Activated CD4-positive, alpha-beta memory T cell treated with anti-CD3 and anti-CD28 coated beads, Interleukin-2, amount 10 ng/mL, durations not matched to agents 7 days and 5 days (primary cell): Measurements from ENCODE around the gene RBPJL. TPM values are rescaled to one million over a fixed set of nuclear protein-coding genes. Genes with fewer than 3 reads are reported as not detected.
"Not testable (repeated sequence)": the region's sequence is repeated elsewhere in the genome, so short reads cannot be mapped to it uniquely, and the experiment has no call there.

Experiments
- CTCF ChIA-PET: fragments of 350-600 bp; sonication (Branson Sonifier 250); formaldehyde crosslinking; loops from one replicate; lab custom pipeline; 2021; ENCODE audit warnings: antibody characterized with exemption, inconsistent platforms; lab: Charles Lee
- POLR2A ChIA-PET: fragments of 350-600 bp; sonication (Branson Sonifier 250); formaldehyde crosslinking; loops from one replicate; lab custom pipeline; 2021; ENCODE audit warnings: antibody characterized with exemption; lab: Charles Lee
- DNase-seq: peaks from one replicate; pipeline ENCODE4 v3.0.0-alpha.2; 2020
- H3K27ac Mint-ChIP-seq: one replicate; pipeline ENCODE4 v1.8.0; 2021; ENCODE audit warnings: mild to moderate bottlenecking, mixed read lengths
- H3K27me3 Mint-ChIP-seq: one replicate; pipeline ENCODE4 v1.8.0; 2021; ENCODE audit warnings: mixed read lengths
- H3K36me3 Mint-ChIP-seq: one replicate; pipeline ENCODE4 v1.8.0; 2021; ENCODE audit warnings: low read depth, mixed read lengths
- H3K4me1 Mint-ChIP-seq: one replicate; pipeline ENCODE4 v1.8.0; 2021; ENCODE audit warnings: mixed read lengths
- H3K4me3 Mint-ChIP-seq: one replicate; pipeline ENCODE4 v1.8.0; 2021; ENCODE audit warnings: mild to moderate bottlenecking, mixed read lengths
- H3K9me3 Mint-ChIP-seq: one replicate; pipeline ENCODE4 v1.8.0; 2021; ENCODE audit warnings: mixed read lengths
- total RNA-seq, 2 experiments: library from RNA; stranded (reverse); gene quantifications; one replicate each; pipeline ENCODE4 v1.2.3, GENCODE V29; 2021

The RBPJL gene
- total RNA-seq, 2 experiments from 2014 or later, result not detected

- Mint-ChIP-seq H3K27ac (peak within 1 kb of the TSS; percentile 67), H3K4me1 (peaks cover 48% of the 10 kb centered on the region), H3K36me3 (peaks cover 4% of the 10 kb centered on the region), H3K9me3 (no peaks in the 10 kb centered on the region), H3K4me3 (peak within 1 kb of the TSS; percentile 86), H3K27me3 (no peaks in the 10 kb centered on the region)
- peak; percentile 70 for DNase-seq
- ChIA-PET POLR2A (interaction anchor here (1.0 to 4.6 kb wide), 15 partner anchors 9 to 443 kb away, joined by 3 to 25 read pairs (median 5); partner anchors contain the start of genes DNTTIP1, PIGT, SYS1 and WFDC3), CTCF (interaction anchor here (0.7 to 4.0 kb wide), 8 partner anchors 13 to 97 kb away, joined by 3 to 19 read pairs (median 4); partner anchors contain the start of gene SYS1)
These were observed 41.5 kb downstream of the RBPJL start, which contains the start of gene SDC4 for GRCh38 chr20:45347936-45348778. Gene SDC4, minus strand, starts transcription at chr20:45348424. Its CDS starts 40 bp downstream, at chr20:45348384.

DNA sequence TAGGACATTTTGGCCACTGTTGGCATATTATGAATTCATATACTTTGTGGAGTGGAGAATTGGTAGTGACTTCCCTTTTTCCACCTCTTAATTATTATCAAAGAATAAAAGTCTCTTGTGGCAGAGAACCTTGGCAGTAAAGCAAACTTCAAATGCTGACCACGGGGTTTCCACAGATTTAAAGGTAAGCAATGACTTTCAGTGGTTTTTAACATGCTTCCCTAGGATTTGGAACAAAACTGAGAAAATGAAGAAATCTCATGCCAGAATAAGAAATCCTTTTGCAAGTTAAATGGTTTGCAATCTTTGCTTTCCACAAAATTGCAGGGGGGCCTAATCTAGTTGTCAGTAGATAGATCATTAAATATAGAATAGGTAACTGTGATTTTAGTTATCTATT lies 43.6 kb downstream of the RBPJL start:
- no peak for DNase-seq
- ChIA-PET CTCF (interaction anchor here (1.3 to 1.5 kb wide), 2 partner anchors 13 to 87 kb away, joined by 3 to 11 read pairs; partner anchors contain the start of gene SYS1), POLR2A (interaction anchor here (1.3 kb wide), 1 partner anchor 12 kb away, joined by 4 read pairs; the partner anchor contains the start of gene SYS1)
- H3K36me3 Mint-ChIP-seq, result no peaks in the 10 kb centered on the region
- H3K4me1 Mint-ChIP-seq, result peaks cover 54% of the 10 kb centered on the region
- no peak overlapping the region for H3K27ac Mint-ChIP-seq
- H3K9me3 Mint-ChIP-seq, result no peaks in the 10 kb centered on the region
- no peaks in the 10 kb centered on the region for H3K27me3 Mint-ChIP-seq
- no peak overlapping the region for H3K4me3 Mint-ChIP-seq

DNA sequence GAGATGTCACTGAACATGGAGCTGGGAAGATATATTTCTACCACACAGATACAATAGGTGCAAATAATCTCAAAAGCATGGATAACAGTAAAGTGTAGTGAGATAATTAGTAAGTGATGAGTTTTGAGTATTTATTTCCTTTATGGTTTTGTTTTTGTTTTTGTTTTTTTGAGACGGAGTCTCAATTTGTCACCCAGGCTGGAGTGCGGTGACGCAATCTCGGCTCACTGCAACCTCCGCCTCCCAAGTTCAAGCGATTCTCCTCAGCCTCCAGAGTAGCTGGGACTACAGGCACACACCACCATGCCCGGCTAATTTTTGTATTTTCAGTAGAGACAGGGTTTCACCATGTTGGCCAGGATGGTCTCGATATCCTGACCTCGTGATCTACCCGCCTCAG lies 44.2 kb downstream of the RBPJL start:
- not testable (repeated sequence) for H3K36me3 Mint-ChIP-seq, H3K27ac Mint-ChIP-seq, DNase-seq, H3K27me3 Mint-ChIP-seq, H3K4me3 Mint-ChIP-seq, H3K9me3 Mint-ChIP-seq
- peaks cover 54% of the 10 kb centered on the region for H3K4me1 Mint-ChIP-seq
- POLR2A ChIA-PET, result interaction anchor here (0.6 to 1.3 kb wide), 2 partner anchors 12 to 31 kb away, joined by 3 to 4 read pairs; partner anchors contain the start of gene SYS1
- CTCF ChIA-PET, result interaction anchor here (1.0 to 1.5 kb wide), 5 partner anchors 10 to 86 kb away, joined by 3 to 11 read pairs (median 4); partner anchors contain the start of gene SYS1

- Mint-ChIP-seq H3K36me3 (no peaks in the 10 kb centered on the region), H3K4me3 (no peak overlapping the region), H3K27ac (no peak overlapping the region), H3K27me3 (no peaks in the 10 kb centered on the region), H3K4me1 (peaks cover 54% of the 10 kb centered on the region), H3K9me3 (no peaks in the 10 kb centered on the region)
- DNase-seq, result no peak
- CTCF ChIA-PET, result interaction anchor here (1.0 to 2.8 kb wide), 7 partner anchors 8 to 101 kb away, joined by 4 to 11 read pairs (median 6); partner anchors contain the start of gene SYS1
- POLR2A ChIA-PET, result interaction anchor here (0.7 to 1.1 kb wide), 2 partner anchors 17 to 84 kb away, joined by 3 read pairs; no protein-coding TSS in a partner anchor
These were observed 46.1 kb downstream of the RBPJL start for GRCh38 chr20:45352729-45353128.

GRCh38 chr20:45353746-45354145 lies 47.1 kb downstream of the RBPJL start:
- peaks cover 60% of the 10 kb centered on the region for H3K4me1 Mint-ChIP-seq
- ChIA-PET CTCF (interaction anchor here (0.9 to 2.8 kb wide), 3 partner anchors 9 to 83 kb away, joined by 3 to 11 read pairs (median 9); partner anchors contain the start of gene SYS1), POLR2A (interaction anchor here (0.7 to 1.2 kb wide), 3 partner anchors 9 to 83 kb away, joined by 3 read pairs; partner anchors contain the start of gene SYS1)
- no peaks in the 10 kb centered on the region for H3K36me3 Mint-ChIP-seq
- DNase-seq, result no peak
- no peak overlapping the region for H3K4me3 Mint-ChIP-seq
- no peak overlapping the region for H3K27ac Mint-ChIP-seq
- no peaks in the 10 kb centered on the region for H3K9me3 Mint-ChIP-seq
- H3K27me3 Mint-ChIP-seq, result no peaks in the 10 kb centered on the region

DNA sequence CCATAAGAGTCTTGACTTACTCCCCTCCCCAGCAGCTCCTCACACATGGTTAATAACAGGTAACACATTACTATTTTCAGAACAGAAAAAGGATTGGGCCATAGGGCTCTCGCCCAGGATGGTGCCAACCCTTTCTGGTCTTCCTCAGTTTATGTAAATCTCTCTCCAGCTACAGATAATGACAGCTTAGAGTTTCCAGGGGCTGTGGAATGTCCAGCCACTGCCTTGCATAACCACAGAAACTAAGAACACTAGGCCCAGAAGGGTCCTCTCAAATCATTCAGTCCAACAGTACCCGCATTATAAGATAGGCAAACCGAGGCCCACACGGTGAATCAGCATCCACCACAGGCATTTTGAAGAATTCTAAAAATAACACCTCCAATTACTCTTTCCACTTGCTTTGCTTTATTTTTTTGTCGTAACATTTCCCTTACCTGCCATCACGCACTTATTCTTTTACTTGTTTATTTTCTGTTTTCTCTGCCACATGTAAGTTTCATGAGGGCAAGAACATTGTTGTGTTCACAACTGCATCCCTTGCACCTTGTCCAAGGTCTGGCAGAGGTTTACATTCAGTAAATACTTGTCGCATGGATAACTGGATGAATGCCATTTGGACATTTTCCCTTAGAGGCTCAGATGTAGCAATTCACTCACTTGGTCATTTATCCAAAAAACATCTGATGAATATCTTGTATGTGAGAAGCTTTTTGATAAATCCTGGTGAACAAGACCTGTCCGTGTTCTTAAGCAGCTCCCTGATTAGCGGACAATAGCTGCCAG lies 48.0 kb downstream of the RBPJL start:
- H3K4me3 Mint-ChIP-seq, result peak overlapping the region; percentile 46
- no peaks in the 10 kb centered on the region for H3K9me3 Mint-ChIP-seq
- DNase-seq, result no peak
- H3K4me1 Mint-ChIP-seq, result peaks cover 67% of the 10 kb centered on the region
- peak overlapping the region; percentile 91 for H3K27ac Mint-ChIP-seq
- no peaks in the 10 kb centered on the region for H3K27me3 Mint-ChIP-seq
- H3K36me3 Mint-ChIP-seq, result no peaks in the 10 kb centered on the region
- ChIA-PET CTCF (interaction anchor here (0.5 to 3.7 kb wide), 11 partner anchors 7 to 545 kb away, joined by 3 to 19 read pairs (median 4); partner anchors contain the start of gene SYS1), POLR2A (interaction anchor here (0.6 to 1.6 kb wide), 6 partner anchors 8 to 1197 kb away, joined by 3 to 7 read pairs (median 4); partner anchors contain the start of gene SYS1)

DNA sequence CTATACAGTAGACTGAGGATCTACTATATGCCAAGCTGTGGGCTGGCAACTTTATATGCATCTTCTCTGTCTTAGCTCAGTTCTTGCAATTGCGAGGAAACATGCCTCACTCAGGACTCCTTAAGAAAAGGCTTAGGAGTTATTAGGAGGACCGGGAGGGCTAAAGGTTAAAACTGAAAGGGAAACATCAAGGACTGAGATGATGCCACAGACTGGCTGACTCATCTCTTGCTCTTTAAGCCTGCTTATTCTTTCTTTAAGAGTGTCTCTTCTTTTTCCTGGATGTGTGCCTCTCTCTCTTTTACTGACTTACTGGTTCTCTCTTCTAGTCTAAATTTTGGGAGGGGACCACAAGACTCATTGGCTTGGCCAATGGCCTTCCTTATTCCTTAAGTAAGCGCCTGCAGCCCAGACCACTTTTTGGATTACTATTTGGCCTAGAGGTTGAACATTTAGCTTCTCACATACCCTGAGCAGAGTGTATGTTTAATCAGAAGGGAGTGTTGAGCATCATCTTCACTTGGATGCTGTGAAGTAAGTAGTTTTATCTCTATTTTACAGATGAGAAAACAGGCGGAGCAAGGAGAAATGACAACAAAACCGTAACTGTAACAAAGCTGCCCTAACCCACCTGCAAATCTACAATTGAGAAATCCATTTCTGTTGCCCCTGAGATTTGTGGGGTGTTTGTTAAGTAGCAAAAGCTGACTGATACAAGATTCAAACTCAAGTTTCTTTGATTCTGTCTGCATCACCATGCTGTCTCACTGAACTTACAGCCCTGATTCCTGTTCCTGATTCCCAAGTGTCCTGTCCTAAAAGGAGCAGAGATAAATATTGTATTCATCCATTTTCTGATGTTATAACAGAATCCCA lies 48.8 kb downstream of the RBPJL start:
- Mint-ChIP-seq H3K9me3 (no peaks in the 10 kb centered on the region), H3K4me3 (peak overlapping the region; percentile 38)
- POLR2A ChIA-PET, result interaction anchor here (0.6 to 1.6 kb wide), 5 partner anchors 9 to 1197 kb away, joined by 3 to 7 read pairs (median 4); no protein-coding TSS in a partner anchor

DNA sequence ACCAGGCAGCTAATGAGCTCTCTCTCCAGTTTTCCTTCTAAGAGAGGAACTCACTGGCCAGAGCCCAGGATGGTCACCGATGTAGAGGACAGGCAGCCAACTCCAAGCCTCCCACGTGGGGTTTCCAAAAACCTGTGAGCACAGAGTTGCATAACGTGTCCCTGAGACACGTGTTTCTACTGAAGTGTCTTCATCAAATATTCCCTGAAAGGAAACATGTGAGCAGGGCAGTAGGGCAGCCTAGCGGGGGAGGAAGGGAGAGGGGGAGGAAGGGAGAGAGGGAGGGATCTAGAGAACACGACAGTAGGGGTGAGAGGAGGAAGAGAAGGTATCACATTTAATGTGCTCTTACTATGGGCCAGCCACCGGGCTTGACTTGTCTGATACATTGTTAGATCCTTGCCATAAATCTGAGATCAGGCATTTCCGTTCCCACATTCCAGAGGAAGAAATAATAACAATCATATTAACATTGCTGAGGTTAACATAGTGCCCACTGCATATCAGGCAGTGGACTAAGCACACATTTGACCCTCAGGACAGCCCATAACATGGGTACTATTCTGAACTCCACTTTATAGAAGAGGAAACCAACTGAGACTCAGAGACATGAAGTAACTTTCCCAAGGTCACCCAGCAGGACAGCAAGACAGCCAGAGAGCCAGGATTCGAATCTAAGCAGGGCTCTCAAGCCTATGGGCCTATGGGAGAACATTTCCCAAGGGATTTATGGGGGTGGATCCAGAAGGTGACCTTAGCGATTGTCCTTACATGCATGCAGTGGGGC lies 51.8 kb downstream of the RBPJL start:
- H3K4me1 Mint-ChIP-seq, result peaks cover 73% of the 10 kb centered on the region
- H3K36me3 Mint-ChIP-seq, result no peaks in the 10 kb centered on the region
- ChIA-PET POLR2A (interaction anchor here (0.6 to 7.3 kb wide), 4 partner anchors 10 to 79 kb away, joined by 3 to 63 read pairs (median 14); partner anchors contain the start of gene SDC4), CTCF (interaction anchor here (1.0 to 8.2 kb wide), 7 partner anchors 15 to 412 kb away, joined by 3 to 156 read pairs (median 7); no protein-coding TSS in a partner anchor)
- no peak overlapping the region for H3K27ac Mint-ChIP-seq
- H3K27me3 Mint-ChIP-seq, result no peaks in the 10 kb centered on the region
- no peak for DNase-seq
- H3K9me3 Mint-ChIP-seq, result no peaks in the 10 kb centered on the region
- H3K4me3 Mint-ChIP-seq, result no peak overlapping the region

More for the DNA sequence above, 48.8 kb downstream of the RBPJL start:
- Mint-ChIP-seq H3K36me3 (no peaks in the 10 kb centered on the region), H3K27me3 (no peaks in the 10 kb centered on the region), H3K27ac (peak overlapping the region; percentile 91), H3K4me1 (peaks cover 64% of the 10 kb centered on the region)
- DNase-seq, result peak; percentile 35
- CTCF ChIA-PET, result interaction anchor here (0.8 to 3.7 kb wide), 10 partner anchors 8 to 415 kb away, joined by 3 to 19 read pairs (median 4); partner anchors contain the start of gene SYS1

- H3K36me3 Mint-ChIP-seq, result peaks cover 4% of the 10 kb centered on the region
- H3K27me3 Mint-ChIP-seq, result no peaks in the 10 kb centered on the region
- peaks cover 73% of the 10 kb centered on the region for H3K4me1 Mint-ChIP-seq
- no peak overlapping the region for H3K27ac Mint-ChIP-seq
- POLR2A ChIA-PET, result interaction anchor here (0.6 to 7.3 kb wide), 5 partner anchors 11 to 86 kb away, joined by 3 to 63 read pairs (median 3); partner anchors contain the start of gene SDC4
- no peak for DNase-seq
- CTCF ChIA-PET, result interaction anchor here (0.6 to 8.2 kb wide), 7 partner anchors 14 to 595 kb away, joined by 3 to 156 read pairs (median 5); no protein-coding TSS in a partner anchor
- no peak overlapping the region for H3K4me3 Mint-ChIP-seq
- H3K9me3 Mint-ChIP-seq, result no peaks in the 10 kb centered on the region
These were observed 52.4 kb downstream of the RBPJL start for GRCh38 chr20:45359069-45359405.

GRCh38 chr20:45359406-45360148 lies 52.9 kb downstream of the RBPJL start:
- Mint-ChIP-seq H3K36me3 (peaks cover 5% of the 10 kb centered on the region), H3K27me3 (no peaks in the 10 kb centered on the region), H3K27ac (no peak overlapping the region), H3K4me3 (no peak overlapping the region), H3K4me1 (peaks cover 70% of the 10 kb centered on the region), H3K9me3 (no peaks in the 10 kb centered on the region)
- POLR2A ChIA-PET, result interaction anchor here (0.8 to 7.3 kb wide), 4 partner anchors 11 to 85 kb away, joined by 3 to 63 read pairs (median 4); partner anchors contain the start of gene SDC4
- CTCF ChIA-PET, result interaction anchor here (0.6 to 8.2 kb wide), 8 partner anchors 14 to 595 kb away, joined by 3 to 156 read pairs (median 5); no protein-coding TSS in a partner anchor
- no peak for DNase-seq
